Measurements from ENCODE around the gene MARCHF10. TPM values are rescaled to one million over a fixed set of nuclear protein-coding genes. Genes with fewer than 3 reads are reported as not detected.

Gene MARCHF10
- total RNA-seq, 1 donor from 2014 or later, result not detected

GRCh38 chr17:62675701-62676100 lies 132.4 kb downstream of the MARCHF10 start:
- ATAC-seq, result no peak
- intact Hi-C loops (cut with DNase I), result loop anchor here (10.0 kb wide), 1 partner anchor 729 kb away; no protein-coding TSS in a partner anchor
- no peak for DNase-seq (ENCODE audit: missing footprints)

- DNase-seq (ENCODE audit: missing footprints), result peak; percentile 60
- peak; percentile 23 for ATAC-seq
- intact Hi-C loops (cut with DNase I), result loop anchor here (10.0 kb wide), 1 partner anchor 730 kb away; no protein-coding TSS in a partner anchor
Measured at GRCh38 chr17:62675260-62675659, 132.9 kb downstream of the MARCHF10 start.

GRCh38 chr17:62674841-62675240 lies 133.3 kb downstream of the MARCHF10 start:
- intact Hi-C loops (cut with DNase I), result loop anchor here (10.0 kb wide), 1 partner anchor 730 kb away; no protein-coding TSS in a partner anchor
- DNase-seq (ENCODE audit: missing footprints), result no peak

GRCh38 chr17:62674363-62674739 lies 133.8 kb downstream of the MARCHF10 start:
- no peak for ATAC-seq
- intact Hi-C loops (cut with DNase I), result loop anchor here (10.0 kb wide), 1 partner anchor 730 kb away; no protein-coding TSS in a partner anchor

More at GRCh38 chr17:62674841-62675240, 133.3 kb downstream of the MARCHF10 start:
- ATAC-seq, result no peak

GRCh38 chr17:62673614-62674362 lies 134.3 kb downstream of the MARCHF10 start:
- ATAC-seq (no peak), DNase-seq (ENCODE audit: missing footprints) (no peak)
- intact Hi-C loops (cut with DNase I), result loop anchor here (10.0 kb wide), 1 partner anchor 731 kb away; no protein-coding TSS in a partner anchor

More at GRCh38 chr17:62674363-62674739, 133.8 kb downstream of the MARCHF10 start:
- no peak for DNase-seq (ENCODE audit: missing footprints)

- DNase-seq (ENCODE audit: missing footprints) (no peak), ATAC-seq (no peak)
- intact Hi-C loops (cut with DNase I), result loop anchor here (10.0 kb wide), 1 partner anchor 732 kb away; no protein-coding TSS in a partner anchor
Measured at GRCh38 chr17:62672957-62673356, 135.2 kb downstream of the MARCHF10 start.

- peak; percentile 63 for DNase-seq (ENCODE audit: missing footprints)
- ATAC-seq, result no peak
- intact Hi-C loops (cut with DNase I), result loop anchor here (10.0 kb wide), 1 partner anchor 733 kb away; no protein-coding TSS in a partner anchor
Measured at GRCh38 chr17:62671553-62671952, 136.6 kb downstream of the MARCHF10 start.

GRCh38 chr17:62670202-62670821 lies 137.8 kb downstream of the MARCHF10 start:
- intact Hi-C loops (cut with DNase I), result loop anchor here (10.0 kb wide), 1 partner anchor 734 kb away; no protein-coding TSS in a partner anchor
- DNase-seq (ENCODE audit: missing footprints) (peak; percentile 51), ATAC-seq (no peak)

- ATAC-seq, result no peak
- intact Hi-C loops (cut with DNase I), result no loop called here
- no peak for DNase-seq (ENCODE audit: missing footprints)
Measured at GRCh38 chr17:62668091-62668804, 139.9 kb downstream of the MARCHF10 start.

- DNase-seq (ENCODE audit: missing footprints), result no peak
- no peak for ATAC-seq
- intact Hi-C loops (cut with DNase I), result no loop called here
Measured at GRCh38 chr17:62666801-62667591, 141.1 kb downstream of the MARCHF10 start.

GRCh38 chr17:62666061-62666800 lies 141.9 kb downstream of the MARCHF10 start:
- intact Hi-C loops (cut with DNase I), result no loop called here
- ATAC-seq, result no peak
- no peak for DNase-seq (ENCODE audit: missing footprints)

- no peak for DNase-seq (ENCODE audit: missing footprints)
- ATAC-seq, result no peak
- intact Hi-C loops (cut with DNase I), result no loop called here
Measured at GRCh38 chr17:62665599-62665998, 142.5 kb downstream of the MARCHF10 start.

GRCh38 chr17:62664336-62665120 lies 143.6 kb downstream of the MARCHF10 start:
- ATAC-seq (no peak), DNase-seq (ENCODE audit: missing footprints) (no peak)
- intact Hi-C loops (cut with DNase I), result no loop called here

- ATAC-seq (no peak), DNase-seq (ENCODE audit: missing footprints) (no peak)
- intact Hi-C loops (cut with DNase I), result no loop called here
Measured at GRCh38 chr17:62663304-62663703, 144.8 kb downstream of the MARCHF10 start.

GRCh38 chr17:62662855-62663254 lies 145.3 kb downstream of the MARCHF10 start:
- intact Hi-C loops (cut with DNase I), result no loop called here
- ATAC-seq, result no peak
- no peak for DNase-seq (ENCODE audit: missing footprints)

- DNase-seq (ENCODE audit: missing footprints) (no peak), ATAC-seq (no peak)
- intact Hi-C loops (cut with DNase I), result no loop called here
Measured at GRCh38 chr17:62661337-62661736, 146.8 kb downstream of the MARCHF10 start.

- DNase-seq (ENCODE audit: missing footprints) (no peak), ATAC-seq (no peak)
- intact Hi-C loops (cut with DNase I), result no loop called here
Measured at GRCh38 chr17:62660629-62661118, 147.4 kb downstream of the MARCHF10 start.

All from Right ventricle myocardium inferior (tissue), 1 donor.